HG02981 (cell line): ENCODE results near the gene KANTR.
"Not testable (repeated sequence)": the region's sequence is repeated elsewhere in the genome, so short reads cannot be mapped to it uniquely, and the experiment has no call there.

Experiments used
- ATAC-seq: cut with Tn5 transposase; IDR thresholded peaks from one replicate; pipeline ENCODE4 v1.9.1; 2021; ENCODE audit warnings: mild to moderate bottlenecking, moderate library complexity; ENCODE audit not compliant: unreplicated experiment

The KANTR gene

DNA sequence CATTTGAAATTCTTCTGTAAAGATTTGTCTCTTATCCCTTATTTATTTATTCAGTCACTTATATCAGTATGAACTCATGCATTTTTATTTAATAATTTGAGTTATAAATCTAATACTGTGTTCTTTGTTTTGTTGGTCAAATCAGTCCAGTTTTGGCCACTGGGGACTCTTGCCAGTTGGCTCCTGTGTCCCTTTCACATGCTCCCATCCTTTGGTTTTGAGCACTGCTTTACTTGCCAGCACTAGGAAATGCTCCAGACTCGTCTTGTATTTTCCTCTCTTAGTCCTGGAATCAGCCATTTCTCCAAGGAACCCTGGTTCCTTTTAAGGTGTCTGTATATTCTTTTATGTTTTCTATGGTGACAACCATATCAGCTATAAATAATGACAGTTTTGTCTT is 28.1 kb downstream of the KANTR start:
- ATAC-seq: no peak

DNA sequence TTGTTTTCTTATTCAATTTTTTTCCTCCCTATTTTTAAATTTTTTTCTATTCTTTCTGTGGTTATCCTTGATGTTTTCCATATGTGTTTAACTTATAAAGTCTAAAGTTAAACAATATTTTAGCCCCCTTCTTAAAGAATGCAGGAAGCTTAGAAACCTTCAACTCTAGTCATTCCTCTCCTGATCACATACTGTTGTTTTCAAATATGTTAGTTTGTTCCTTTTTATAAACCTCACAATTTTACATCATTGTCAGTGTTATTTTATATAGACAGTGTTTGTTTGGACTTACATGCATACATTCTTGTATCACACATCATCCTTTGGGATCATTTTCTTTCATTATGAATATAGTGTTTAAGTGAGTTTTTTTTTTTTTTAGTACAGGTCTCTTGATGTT is 31.6 kb downstream of the KANTR start:
- no peak for ATAC-seq

DNA sequence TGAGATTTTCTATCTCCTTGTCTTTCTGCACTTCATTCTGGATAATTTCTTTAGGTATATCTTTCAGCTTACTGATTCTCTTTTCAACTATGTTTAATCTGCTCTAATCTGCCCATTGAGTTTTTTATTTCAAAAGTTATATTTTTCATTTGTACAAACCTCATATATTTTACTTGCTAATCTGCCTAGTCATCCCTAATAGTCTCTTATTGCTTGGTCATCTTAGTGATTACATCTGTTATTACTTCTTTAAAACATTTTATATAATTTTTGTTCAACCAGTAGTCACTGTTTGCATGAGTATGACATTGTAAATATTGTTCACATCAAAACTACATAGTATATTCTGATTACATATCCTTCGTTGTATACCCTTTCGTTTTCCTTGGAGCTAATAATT is 32.4 kb downstream of the KANTR start:
- ATAC-seq: no peak

DNA sequence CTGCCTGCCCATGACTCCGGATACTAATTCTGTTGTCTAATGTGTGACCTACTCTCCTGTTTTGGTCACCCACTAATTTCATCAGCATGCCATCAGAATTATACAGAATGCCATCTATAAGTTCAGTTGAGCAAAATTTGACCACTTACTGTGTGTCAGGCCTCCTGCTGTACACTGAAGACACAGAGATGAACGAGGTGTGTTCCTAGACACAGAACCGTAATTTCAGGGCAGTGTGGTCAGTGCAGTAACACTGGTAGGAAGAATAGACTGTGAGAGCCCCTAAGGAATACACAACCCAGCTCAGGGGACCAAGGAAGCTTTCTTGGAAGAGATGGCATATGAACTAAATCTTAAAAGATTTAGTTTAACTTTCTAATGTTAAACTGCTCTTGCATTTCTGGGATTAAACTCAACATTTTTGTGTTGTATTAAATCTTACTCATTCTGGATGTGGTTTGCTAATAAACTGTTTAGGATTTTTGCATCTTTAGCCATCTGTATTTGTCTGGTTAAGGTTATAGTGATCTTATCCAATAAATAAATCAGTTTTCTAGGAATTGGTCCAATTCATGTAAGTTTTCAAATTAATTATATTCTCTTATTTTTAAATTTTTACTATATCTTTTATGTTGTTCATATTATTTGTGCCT is 34.3 kb downstream of the KANTR start:
- ATAC-seq: no peak

DNA sequence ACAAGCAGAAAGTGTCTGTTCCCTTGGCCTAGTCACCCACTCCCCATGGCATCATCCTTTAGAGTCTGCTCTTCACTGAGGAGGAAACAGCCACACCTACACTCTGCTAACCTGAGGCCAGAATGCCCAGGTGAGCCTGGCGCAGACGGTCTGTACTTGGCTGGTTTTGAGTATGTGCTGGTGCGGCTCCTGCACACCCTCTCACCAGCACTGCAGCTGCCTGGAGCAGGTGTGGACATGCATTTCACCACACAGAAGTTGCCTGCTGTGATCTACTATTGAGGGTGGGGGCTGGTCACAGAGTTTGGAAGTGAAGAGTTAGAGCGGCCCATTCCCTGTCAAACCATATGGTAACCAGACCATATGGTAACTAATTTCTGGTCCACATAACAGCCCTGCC is 39.5 kb downstream of the KANTR start:
- ATAC-seq: no peak

DNA sequence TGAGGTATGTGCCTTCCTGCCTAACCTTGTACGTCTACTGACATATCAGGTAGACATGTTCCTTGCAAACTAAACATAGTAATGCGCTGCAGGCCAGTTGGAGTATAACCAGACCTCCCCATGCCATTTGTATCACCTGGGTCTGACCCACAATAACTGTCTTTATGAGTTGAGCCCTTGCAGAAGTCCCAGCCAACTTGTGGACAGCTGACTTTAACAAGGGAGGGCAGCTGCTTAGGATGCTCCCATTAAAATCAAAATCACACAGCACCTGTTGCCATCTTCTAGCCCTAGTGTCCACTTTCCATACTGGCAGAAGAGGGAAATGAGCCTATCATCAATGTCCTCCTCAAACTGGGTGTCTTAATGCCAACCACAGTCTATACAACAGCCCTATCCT is 41.6 kb downstream of the KANTR start:
- no peak for ATAC-seq

DNA sequence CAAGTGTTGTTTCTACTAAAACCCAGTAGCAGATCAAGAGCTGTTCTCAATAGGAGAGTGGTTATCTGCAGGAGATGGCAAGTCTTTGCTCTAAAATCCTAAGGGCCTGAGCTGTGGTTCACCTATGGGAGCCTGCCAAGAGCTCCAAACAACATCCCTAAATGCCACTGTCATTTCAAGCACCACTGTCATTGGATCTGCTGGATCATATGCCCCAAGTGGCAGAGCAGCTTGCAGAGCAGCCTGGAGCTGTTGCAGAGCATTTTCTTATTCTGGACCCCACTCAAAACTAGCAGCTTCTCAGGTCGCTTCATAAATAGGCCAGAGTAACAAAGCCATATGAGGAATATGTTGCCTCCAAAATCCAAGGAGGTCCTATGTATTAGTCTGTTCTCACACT is 59.6 kb downstream of the KANTR start:
- ATAC-seq: no peak

DNA sequence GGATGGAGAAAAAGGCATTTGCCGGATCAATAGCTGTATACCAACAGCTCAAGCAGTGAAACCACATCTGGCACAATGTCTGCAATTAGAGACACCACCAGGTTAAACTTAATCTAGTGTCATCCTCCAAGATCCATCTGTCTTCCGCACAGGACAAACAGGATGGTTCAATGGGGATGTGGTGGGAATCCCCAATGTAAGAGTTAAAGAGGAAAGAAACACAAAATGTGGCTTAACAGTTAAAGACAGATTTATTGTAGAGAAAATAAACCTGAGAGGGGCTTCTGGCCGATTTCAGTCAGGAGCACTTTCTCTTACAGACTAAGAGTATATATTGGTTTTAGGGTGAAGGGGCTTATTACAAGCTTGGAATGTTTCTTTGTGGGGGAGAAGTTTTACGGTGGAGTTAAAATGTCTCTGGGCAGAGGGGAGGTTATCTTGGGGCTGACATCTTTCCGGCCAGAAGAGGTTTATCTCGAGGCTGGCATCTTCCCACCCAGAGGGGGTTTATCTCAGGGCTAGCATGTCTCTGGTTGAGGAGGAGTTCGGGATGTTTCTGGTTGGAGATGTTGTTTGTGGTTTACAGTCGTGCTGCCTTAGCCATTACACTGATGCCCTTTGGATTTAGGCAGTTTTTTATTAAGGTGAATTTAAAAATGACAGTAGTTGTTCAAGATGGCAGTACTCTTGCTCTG is 61.7 kb downstream of the KANTR start:
- no peak for ATAC-seq

DNA sequence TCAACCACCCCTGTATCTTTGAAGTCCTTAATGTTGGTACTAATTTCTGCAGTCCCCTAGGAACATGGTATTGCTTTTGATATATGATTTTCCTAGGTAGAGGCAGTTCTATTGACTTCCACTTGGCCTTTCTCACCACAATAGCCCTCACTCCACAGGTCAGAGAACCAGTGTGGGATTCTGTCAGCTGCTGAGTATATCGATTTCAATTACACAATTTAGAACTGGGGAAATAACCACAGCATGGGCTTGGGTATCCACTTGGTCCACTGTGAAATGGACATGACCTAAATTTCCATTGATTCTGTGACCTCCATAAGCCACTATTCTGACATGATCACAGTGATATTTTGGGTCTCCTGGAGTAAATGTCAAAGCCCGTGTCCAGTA is 62.3 kb downstream of the KANTR start:
- no peak for ATAC-seq

DNA sequence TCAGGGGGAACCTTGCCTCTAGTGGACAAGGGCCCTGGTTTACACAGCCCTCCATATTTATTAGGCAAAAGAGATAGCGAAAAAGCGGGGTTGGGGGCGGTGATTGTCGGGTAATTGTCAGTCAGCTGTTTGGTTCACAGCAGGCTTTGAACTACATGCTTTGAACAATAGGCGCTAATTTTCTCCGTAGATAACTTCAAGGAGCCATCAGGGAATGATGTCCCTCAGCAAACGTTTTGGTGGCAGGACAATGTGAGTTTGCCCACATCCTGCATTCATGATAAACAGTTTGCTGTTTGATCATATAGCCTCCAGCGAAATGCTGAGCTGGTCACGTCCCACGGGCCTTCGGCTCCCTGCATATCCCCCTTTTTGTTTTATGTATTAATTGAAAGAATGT is 65.2 kb downstream of the KANTR start:
- no peak for ATAC-seq

DNA sequence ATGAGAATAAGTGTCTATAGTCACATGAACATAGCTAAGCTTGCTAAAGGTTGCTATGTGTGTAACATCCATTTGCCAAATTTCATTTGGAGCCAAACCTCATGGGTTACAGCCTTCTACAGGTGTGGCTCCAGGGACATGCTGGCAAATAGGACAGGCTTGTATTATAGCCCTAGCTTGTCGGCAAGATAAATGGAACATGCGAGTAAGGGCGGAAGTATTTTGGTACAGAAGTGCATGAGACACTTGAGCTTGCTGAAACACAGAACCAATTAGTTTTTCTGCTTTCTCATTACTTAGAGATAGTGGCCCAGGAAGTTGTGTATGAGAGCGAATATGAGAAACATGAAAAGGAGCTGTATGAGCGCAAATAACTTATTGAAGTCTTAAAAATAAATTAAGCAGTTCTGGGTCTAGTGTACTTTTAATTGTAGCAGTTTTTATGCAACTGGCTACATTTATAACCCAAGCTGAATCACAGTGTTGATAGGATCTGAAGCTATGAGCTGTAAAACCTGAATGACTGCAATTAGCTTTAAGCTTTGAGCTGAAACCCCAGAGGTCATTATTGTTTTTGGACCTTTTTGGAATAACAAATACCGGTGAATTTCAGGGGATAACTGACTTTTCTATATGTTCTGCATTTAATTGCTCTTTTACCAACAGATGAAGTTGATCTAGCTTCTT is 66.5 kb downstream of the KANTR start:
- ATAC-seq: no peak

DNA sequence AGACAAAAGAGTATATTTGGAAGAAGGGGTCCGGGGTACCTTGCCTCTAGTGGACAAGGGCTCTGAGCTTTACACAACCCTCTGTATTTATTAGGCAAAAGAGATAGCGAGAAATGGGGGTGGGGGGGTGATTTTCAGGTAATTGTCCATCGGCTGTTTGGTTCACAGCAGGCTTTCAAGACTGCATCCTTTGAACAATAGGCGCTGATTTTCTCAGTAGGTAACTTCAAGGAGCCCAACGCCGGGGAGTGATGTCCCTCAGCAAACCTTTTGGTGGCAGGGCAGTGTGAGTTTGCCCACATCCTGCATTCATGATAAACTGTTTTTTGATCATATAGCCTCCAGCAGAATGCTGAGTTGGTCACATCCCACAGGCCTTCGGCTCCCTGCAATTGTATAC is 69.5 kb downstream of the KANTR start:
- ATAC-seq: no peak

DNA sequence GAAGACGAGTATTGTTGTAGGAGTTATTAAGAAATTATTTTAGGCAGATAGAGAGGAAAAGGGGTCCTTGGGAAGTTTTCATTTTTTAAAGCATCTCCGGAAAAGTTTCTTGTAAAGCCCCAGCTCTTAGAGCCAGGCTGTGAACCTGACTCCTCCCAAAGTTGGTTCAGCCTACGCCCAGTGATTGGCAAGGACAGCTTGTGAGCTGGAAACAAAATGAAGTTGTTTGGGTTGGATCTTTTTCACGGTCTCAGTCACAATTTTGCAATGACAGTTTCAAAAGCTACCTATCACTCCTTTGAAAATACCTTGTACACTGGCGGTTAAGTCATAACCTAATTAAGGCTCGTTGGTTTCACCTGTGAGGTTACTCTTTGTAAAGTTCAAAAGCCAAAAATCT is 70.6 kb downstream of the KANTR start:
- not testable (repeated sequence) for ATAC-seq

DNA sequence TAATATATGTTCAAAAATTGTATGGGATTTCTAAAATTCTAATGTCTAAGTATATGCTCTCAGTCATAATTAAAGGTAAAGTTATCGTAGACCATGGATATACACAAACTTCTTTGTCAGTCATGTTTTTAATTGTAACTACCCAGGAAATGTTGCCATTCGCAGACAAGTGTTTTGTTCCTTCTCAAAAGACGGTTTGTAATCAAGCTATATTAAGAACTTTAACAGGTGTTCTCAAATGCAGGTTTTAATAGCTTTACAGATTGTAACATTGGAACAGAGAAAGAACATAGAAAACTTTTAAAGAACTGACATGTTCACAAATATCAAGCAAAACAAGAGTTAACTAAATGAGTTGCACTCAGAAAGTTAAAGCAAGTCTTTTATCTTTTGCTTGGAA is 72.2 kb downstream of the KANTR start:
- no peak for ATAC-seq

DNA sequence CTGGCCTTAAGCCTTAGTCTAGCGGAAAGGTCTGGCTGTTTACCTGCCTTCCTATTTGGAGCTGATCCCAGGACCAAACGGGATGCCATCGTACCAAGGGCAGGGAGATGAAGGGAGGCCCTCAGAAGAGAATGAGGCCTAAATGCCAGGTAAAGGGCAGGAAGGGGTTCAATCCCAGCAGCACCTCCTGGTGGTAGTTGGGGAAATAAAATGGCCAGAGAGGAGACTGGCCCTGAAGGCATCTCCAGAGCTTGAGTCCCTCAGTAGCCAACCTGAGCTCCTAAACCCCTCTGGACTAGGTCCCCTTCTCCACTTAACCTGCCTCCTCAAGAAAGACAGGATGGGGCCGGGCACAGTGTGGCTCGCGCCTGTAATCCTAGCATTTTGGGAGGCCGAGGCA is 77.4 kb downstream of the KANTR start:
- ATAC-seq: no peak
